ENCODE results near the gene KDM4B. TPM values are rescaled to one million over a fixed set of nuclear protein-coding genes. Genes with fewer than 3 reads are reported as not detected.

The KDM4B gene
- total RNA-seq, 2 experiments from 2014 or later = 55.9 to 60.8 TPM

DNA sequence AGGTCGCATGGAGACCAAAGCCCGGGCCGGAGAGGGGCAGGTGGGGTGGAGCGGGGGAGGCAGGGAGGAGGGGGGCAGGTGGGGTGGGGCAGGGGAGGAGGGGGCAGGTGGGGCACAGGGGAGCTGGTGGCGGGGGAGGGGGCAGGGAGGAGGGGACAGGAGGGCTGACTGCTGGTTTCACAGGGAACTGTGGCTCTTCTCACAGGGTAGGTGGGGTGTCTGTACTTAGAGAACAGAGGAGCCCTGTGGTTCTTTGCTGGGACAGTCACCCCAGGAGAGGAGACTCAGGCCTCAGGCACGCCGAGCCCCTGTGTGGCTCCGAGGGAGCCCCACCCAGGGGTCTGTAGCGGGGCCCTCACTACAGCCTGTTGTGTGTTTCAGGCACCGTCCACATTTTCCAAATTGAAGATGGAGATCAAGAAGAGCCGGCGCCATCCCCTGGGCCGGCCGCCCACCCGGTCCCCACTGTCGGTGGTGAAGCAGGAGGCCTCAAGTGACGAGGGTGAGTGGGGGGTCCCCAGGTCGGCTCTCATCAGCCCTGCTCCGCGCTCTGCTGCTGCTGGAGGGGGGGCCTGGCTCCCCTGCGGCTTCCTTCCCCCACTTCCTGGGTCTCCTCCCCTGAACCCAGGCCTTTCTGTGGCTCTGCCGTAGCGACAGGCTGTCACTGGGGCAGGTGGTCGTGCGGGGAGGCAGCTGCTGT is 162.7 kb downstream of the KDM4B start:
- Mint-ChIP-seq H3K36me3 (peaks cover 10% of the 10 kb centered on the region), H3K27me3 (no peaks in the 10 kb centered on the region), H3K27ac (peak overlapping the region; percentile 95), H3K9me3 (no peaks in the 10 kb centered on the region), H3K4me3 (peak overlapping the region; percentile 87), H3K4me1 (peaks cover 21% of the 10 kb centered on the region)
- DNase-seq (peak; percentile 60), ATAC-seq (ENCODE audit: low read depth) (peak; percentile 17)
- POLR2A ChIA-PET = interaction anchor here (0.5 to 1.2 kb wide), 4 partner anchors 10 to 218 kb away, joined by 3 to 4 read pairs (median 3); no protein-coding TSS in a partner anchor

- Mint-ChIP-seq H3K4me3 (peak overlapping the region; percentile 87), H3K36me3 (peaks cover 12% of the 10 kb centered on the region), H3K27ac (peak overlapping the region; percentile 95), H3K4me1 (peaks cover 21% of the 10 kb centered on the region), H3K9me3 (no peaks in the 10 kb centered on the region), H3K27me3 (no peaks in the 10 kb centered on the region)
- POLR2A ChIA-PET = interaction anchor here (0.5 kb wide), 1 partner anchor 219 kb away, joined by 3 read pairs; no protein-coding TSS in a partner anchor
- DNase-seq (no peak), ATAC-seq (ENCODE audit: low read depth) (no peak)
These were observed 163.3 kb downstream of the KDM4B start for GRCh38 chr19:5132206-5132560.

- ATAC-seq (ENCODE audit: low read depth) = no peak
- peaks cover 16% of the 10 kb centered on the region for H3K36me3 Mint-ChIP-seq
- H3K9me3 Mint-ChIP-seq = no peaks in the 10 kb centered on the region
- POLR2A ChIA-PET = interaction anchor here (0.5 kb wide), 1 partner anchor 220 kb away, joined by 3 read pairs; no protein-coding TSS in a partner anchor
- H3K27ac Mint-ChIP-seq = peak overlapping the region; percentile 95
- DNase-seq = no peak
- H3K4me1 Mint-ChIP-seq = peaks cover 21% of the 10 kb centered on the region
- peak overlapping the region; percentile 87 for H3K4me3 Mint-ChIP-seq
- no peaks in the 10 kb centered on the region for H3K27me3 Mint-ChIP-seq
These were observed 164.1 kb downstream of the KDM4B start for GRCh38 chr19:5132698-5133651.

DNA sequence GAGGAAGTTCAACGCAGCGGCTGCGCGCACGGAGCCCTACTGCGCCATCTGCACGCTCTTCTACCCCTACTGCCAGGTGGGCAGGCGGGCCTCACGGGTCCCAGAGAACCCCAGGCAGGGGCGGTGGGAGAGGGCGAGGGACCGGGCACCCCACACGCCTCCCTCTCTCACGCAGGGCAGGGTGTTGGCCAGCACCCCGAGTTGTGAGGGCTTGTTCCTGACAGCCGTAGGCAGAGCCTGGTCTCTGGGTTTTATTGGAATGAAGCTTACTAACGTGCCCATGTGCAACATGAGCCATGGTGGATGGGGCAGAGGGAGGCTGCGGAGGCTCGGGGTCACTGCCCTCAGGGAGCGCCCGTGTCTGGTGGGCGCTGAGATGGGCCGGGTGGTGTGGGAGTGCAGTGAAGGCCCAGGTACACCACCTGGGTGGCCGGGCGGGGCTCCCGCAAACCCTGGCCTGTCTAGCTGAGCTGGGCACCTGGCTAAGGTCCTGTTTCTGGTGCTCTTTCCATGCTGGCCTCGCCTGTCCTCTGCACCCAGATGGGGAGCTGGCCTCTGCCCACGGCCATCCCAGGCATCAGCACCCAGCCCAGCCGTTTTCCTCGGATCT is 165.2 kb downstream of the KDM4B start:
- POLR2A ChIA-PET = no interaction called here
- H3K36me3 Mint-ChIP-seq = peaks cover 27% of the 10 kb centered on the region
- DNase-seq (no peak), ATAC-seq (ENCODE audit: low read depth) (no peak)
- H3K9me3 Mint-ChIP-seq = peaks cover under 1% of the 10 kb centered on the region
- no peaks in the 10 kb centered on the region for H3K27me3 Mint-ChIP-seq
- no peak overlapping the region for H3K4me3 Mint-ChIP-seq
- H3K4me1 Mint-ChIP-seq = peaks cover 30% of the 10 kb centered on the region
- H3K27ac Mint-ChIP-seq = no peak overlapping the region

DNA sequence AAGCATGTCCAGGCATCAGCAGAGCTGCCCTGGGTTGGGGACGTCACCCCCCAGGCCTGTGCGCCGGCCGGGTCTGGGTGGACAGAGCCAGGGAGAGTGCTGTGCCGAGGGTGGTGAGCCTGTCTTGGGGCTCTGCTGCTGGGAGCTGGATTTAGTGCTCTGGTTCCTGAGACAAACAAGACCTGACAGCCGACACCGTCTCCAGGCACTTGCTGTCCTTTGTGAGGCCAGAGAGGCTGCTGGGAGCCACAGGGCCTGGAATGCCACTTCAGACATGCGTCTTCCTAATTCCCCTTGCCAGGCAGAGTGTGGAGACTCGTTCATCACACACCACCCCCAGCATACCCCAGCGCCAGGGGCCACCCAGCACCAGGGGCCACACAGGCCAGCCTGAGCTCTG is 165.8 kb downstream of the KDM4B start:
- Mint-ChIP-seq H3K4me3 (no peak overlapping the region), H3K36me3 (peaks cover 32% of the 10 kb centered on the region), H3K27ac (no peak overlapping the region), H3K4me1 (peaks cover 36% of the 10 kb centered on the region), H3K9me3 (peaks cover 2% of the 10 kb centered on the region), H3K27me3 (no peaks in the 10 kb centered on the region)
- POLR2A ChIA-PET = no interaction called here
- DNase-seq (no peak), ATAC-seq (ENCODE audit: low read depth) (no peak)

GRCh38 chr19:5136073-5136855 is 167.4 kb downstream of the KDM4B start:
- peaks cover 24% of the 10 kb centered on the region for H3K4me1 Mint-ChIP-seq
- POLR2A ChIA-PET = no interaction called here
- peaks cover 2% of the 10 kb centered on the region for H3K9me3 Mint-ChIP-seq
- H3K27ac Mint-ChIP-seq = no peak overlapping the region
- DNase-seq = no peak
- no peaks in the 10 kb centered on the region for H3K27me3 Mint-ChIP-seq
- no peak overlapping the region for H3K4me3 Mint-ChIP-seq
- H3K36me3 Mint-ChIP-seq = peaks cover 35% of the 10 kb centered on the region
- ATAC-seq (ENCODE audit: low read depth) = no peak

GRCh38 chr19:5137114-5137513 is 168.2 kb downstream of the KDM4B start:
- POLR2A ChIA-PET = no interaction called here
- Mint-ChIP-seq H3K4me3 (no peak overlapping the region), H3K27ac (no peak overlapping the region), H3K9me3 (peaks cover 2% of the 10 kb centered on the region), H3K27me3 (no peaks in the 10 kb centered on the region), H3K4me1 (peaks cover 20% of the 10 kb centered on the region), H3K36me3 (peaks cover 33% of the 10 kb centered on the region)
- ATAC-seq (ENCODE audit: low read depth) (no peak), DNase-seq (no peak)

DNA sequence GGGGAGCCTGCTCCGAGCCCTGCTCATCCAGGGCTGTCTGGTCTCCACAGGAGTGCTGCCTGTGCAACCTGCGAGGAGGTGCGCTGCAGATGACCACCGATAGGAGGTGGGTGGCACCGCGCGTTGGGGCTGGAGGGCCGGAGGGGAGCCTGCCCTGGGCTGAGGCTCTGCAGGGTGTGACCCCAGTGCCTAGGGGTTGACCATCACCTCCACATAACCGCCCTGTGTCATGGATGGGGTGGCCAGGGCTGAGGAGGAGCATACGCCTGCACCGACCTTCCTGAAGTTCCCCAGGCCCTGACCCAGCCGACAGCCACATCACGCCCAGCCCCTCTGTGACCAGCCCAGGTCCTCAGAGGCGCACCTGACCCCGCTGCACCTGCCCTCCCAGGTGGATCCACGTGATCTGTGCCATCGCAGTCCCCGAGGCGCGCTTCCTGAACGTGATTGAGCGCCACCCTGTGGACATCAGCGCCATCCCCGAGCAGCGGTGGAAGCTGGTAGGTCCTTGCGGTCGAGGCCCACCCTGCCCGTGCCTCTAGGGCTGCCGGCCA is 168.7 kb downstream of the KDM4B start:
- POLR2A ChIA-PET = no interaction called here
- peaks cover 29% of the 10 kb centered on the region for H3K36me3 Mint-ChIP-seq
- no peak for ATAC-seq (ENCODE audit: low read depth)
- H3K27me3 Mint-ChIP-seq = no peaks in the 10 kb centered on the region
- H3K9me3 Mint-ChIP-seq = peaks cover 2% of the 10 kb centered on the region
- H3K4me1 Mint-ChIP-seq = peaks cover 17% of the 10 kb centered on the region
- no peak overlapping the region for H3K27ac Mint-ChIP-seq
- DNase-seq = no peak
- no peak overlapping the region for H3K4me3 Mint-ChIP-seq

DNA sequence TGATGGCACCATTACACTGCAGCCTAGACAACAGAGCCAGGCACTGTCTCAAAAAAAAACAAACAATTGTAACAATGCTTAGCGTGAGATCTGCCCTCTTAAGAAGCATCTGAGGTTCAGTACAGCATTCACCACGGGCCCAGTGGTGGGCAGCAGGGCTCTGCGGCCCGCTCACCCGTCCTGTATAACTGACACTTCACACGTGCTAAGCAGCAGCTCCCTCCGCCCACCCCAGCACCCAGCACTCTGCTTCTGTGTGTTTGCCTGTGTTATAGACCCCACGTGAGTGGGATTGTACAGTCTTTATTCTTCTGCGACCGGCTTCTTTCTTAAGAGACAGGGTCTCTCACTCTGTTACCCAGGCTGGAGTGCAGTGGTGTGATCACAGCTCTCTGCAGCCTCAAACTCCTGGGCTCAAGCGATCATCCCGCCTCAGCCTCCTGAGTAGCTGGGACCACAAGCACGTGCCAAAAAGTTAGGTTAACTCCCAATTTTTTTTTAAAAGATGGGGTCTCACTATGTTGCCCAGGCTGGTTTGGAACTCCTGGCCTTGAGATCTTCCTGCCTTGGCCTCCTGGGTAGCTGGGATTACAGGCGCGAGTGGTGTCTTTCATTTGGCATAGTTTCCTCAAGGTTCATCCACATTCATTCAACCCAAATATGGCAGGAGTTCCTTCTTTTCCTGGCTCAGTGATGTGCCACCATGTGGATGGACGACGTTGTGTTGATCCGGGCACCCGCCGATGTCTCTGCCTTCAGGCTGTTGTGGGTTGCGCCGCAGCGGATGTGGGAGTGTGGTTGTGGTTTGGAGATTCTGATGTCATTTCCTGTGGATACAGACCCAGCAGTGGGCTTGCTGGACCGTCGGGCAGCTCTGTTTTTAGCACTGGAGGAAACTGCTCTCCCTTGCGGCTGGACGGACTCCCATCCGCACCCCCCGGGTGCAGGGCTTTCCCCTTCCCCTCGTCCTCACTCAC is 170.0 kb downstream of the KDM4B start:
- H3K4me3 Mint-ChIP-seq = peak overlapping the region; percentile 53
- DNase-seq = peak; percentile 96
- peaks cover 22% of the 10 kb centered on the region for H3K4me1 Mint-ChIP-seq
- no peaks in the 10 kb centered on the region for H3K27me3 Mint-ChIP-seq
- peak overlapping the region; percentile 84 for H3K27ac Mint-ChIP-seq
- H3K9me3 Mint-ChIP-seq = peaks cover 2% of the 10 kb centered on the region
- POLR2A ChIA-PET = interaction anchor here (1.3 kb wide), 1 partner anchor 63 kb away, joined by 3 read pairs; no protein-coding TSS in a partner anchor
- peak; percentile 70 for ATAC-seq (ENCODE audit: low read depth)
- H3K36me3 Mint-ChIP-seq = peaks cover 36% of the 10 kb centered on the region

DNA sequence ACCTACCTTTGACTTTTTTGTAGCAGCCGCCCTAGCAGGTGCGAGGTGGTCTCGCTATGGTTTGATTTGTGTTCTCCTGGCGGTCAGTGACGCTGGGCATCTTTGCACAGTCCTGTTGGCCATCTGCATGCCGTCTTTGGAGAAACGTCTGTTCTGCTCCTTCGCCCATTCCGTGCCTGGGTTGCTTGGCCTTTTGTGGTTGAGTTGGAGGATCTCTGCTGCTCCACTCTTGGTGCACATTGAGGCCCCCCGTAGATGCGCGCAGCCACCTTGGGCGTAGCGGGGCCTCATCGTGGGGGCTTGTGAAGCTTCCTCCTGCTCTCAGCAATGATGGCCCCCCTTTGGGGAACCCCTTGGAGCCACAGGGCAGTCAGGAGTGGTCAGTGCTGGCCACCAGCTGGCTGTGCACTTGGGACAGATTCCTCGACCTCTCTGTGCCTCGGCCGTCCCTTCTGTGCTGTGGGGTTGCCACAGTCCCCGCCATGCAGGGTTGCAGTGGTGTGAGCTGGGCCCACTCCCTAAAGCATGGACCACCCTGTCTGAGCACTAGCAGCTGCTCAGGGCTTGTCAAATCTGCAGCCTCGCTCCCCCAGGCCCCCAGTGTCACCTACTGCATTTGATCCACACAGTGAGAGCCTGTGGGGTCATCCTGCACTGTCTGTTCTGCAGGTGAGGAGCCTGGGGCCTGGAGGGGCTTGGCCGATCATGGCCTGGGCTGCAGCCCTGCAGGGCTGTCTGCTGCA is 170.8 kb downstream of the KDM4B start:
- Mint-ChIP-seq H3K4me1 (peaks cover 22% of the 10 kb centered on the region), H3K4me3 (peak overlapping the region; percentile 53), H3K36me3 (peaks cover 34% of the 10 kb centered on the region), H3K9me3 (peaks cover 2% of the 10 kb centered on the region), H3K27ac (peak overlapping the region; percentile 84), H3K27me3 (no peaks in the 10 kb centered on the region)
- DNase-seq (no peak), ATAC-seq (ENCODE audit: low read depth) (peak; percentile 4)
- POLR2A ChIA-PET = interaction anchor here (1.3 kb wide), 1 partner anchor 64 kb away, joined by 3 read pairs; no protein-coding TSS in a partner anchor

DNA sequence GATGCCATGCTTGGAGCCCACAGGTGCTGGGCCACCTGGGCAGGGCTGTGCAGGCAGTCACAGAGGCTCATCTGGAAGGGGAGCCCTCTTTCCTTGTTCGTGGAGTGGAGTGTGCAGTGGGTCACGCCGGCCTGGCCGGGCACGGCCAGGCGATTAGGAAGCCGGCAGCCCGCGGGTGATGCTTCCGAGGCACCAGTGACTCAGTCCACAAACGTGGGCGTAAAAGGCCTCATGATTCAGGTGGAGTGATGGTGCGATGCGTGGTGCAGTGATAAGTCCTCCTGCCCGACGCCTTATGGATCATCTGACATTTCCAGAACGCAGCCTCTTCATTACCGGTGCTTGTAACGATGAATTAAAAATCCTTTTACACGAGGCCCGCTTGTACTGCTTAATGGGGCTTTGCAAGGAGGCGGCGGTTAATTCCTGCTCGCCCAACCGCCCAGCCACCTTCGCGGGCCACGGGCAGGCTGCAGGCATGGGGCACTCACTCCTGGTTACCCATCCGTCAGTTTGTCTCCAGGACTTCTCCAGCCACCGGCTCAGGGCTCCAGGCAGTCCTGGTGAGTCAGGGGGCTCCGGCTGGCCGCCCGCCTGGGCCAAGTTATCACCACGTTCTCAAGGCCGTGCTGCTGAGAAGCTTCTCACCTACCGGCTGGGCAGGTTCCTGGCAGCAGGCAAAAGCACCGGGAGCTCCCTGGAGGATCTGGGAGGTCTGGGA is 172.4 kb downstream of the KDM4B start:
- POLR2A ChIA-PET = no interaction called here
- no peak overlapping the region for H3K4me3 Mint-ChIP-seq
- H3K36me3 Mint-ChIP-seq = peaks cover 38% of the 10 kb centered on the region

More for the DNA sequence above, 172.4 kb downstream of the KDM4B start:
- Mint-ChIP-seq H3K27ac (no peak overlapping the region), H3K4me1 (peaks cover 22% of the 10 kb centered on the region), H3K9me3 (peaks cover 2% of the 10 kb centered on the region), H3K27me3 (no peaks in the 10 kb centered on the region)
- ATAC-seq (ENCODE audit: low read depth) (no peak), DNase-seq (no peak)
